GM12878 (cell line): ENCODE measurements around the gene FAM229A. TPM values are rescaled to one million over a fixed set of nuclear protein-coding genes. Genes with fewer than 3 reads are reported as not detected.

Experiments
- ATAC-seq: fragments of 200-7000 bp; cut with Tn5 transposase; 3 replicates; pipeline ENCODE4 v1.9.1; 2020; ENCODE audit warnings: mild to moderate bottlenecking, moderate library complexity
- BruUV-seq: library from RNA; stranded (reverse); fragments of 400-500 nt; replicated peaks from 2 replicates; lab custom pipeline; 2021; lab: Mats Ljungman, UMichigan
- CTCF ChIA-PET: fragments of 300-600 bp; sonication (Branson Sonifier 250); formaldehyde crosslinking; extraction: SDS; loops from one replicate; lab custom pipeline; 2021; ENCODE audit warnings: inconsistent platforms; lab: Yijun Ruan, JAX
- POLR2A ChIA-PET: fragments of 350-600 bp; formaldehyde crosslinking; extraction: SDS; loops from one replicate; lab custom pipeline; 2021; ENCODE audit warnings: inconsistent platforms; lab: Charles Lee
- RAD21 ChIA-PET: fragments of 300-600 bp; sonication (Branson Sonifier 250); formaldehyde crosslinking; loops from one replicate; lab custom pipeline; 2023; ENCODE audit warnings: antibody characterized with exemption; ENCODE audit not compliant: unreplicated experiment; lab: Charles Lee
- SMC1A ChIA-PET: fragments of 300-600 bp; sonication (Branson Sonifier 250); formaldehyde crosslinking; loops from one replicate; lab custom pipeline; 2023; ENCODE audit not compliant: unreplicated experiment, uncharacterized antibody; lab: Charles Lee
- DNase-seq: peaks from one replicate; pipeline ENCODE4 v3.0.0-alpha.2; 2011; ENCODE audit warnings: low read depth, low spot score
- FAIRE-seq: peaks from 3 replicates; lab custom pipeline; 2011; peaks lifted over from hg19 to GRCh38; lab: Jason Lieb, UNC
- H2AFZ ChIP-seq: 2 replicates; pipeline ENCODE4 v1.6.0; 2011; ENCODE audit warnings: low read depth, low read length, control low read depth; ENCODE audit not compliant: control insufficient read depth
- H3K27ac ChIP-seq: 2 replicates; pipeline ENCODE4 v1.5.1; 2011; ENCODE audit warnings: control low read depth; ENCODE audit not compliant: control insufficient read depth, insufficient read depth
- H3K27me3 ChIP-seq, 2 experiments: replicated peaks in 1 of 2; 2 replicates each; pipeline versions ENCODE4 v1.6.0 to v1.6.1; 2011; ENCODE audit warnings: low read length in 1 of 2; ENCODE audit not compliant: control insufficient read depth in 2 of 2, insufficient read depth in 2 of 2
- H3K36me3 ChIP-seq, 2 experiments: 2 replicates each; pipeline ENCODE4 v1.5.1; 2011; ENCODE audit warnings: low read length in 1 of 2; ENCODE audit not compliant: control insufficient read depth in 2 of 2, insufficient read depth in 2 of 2
- H3K4me1 ChIP-seq: 2 replicates; pipeline ENCODE4 v1.6.1; 2011; ENCODE audit warnings: mild to moderate bottlenecking, low read length, moderate library complexity, mixed read lengths; ENCODE audit not compliant: control insufficient read depth, insufficient read depth
- H3K4me2 ChIP-seq: 2 replicates; pipeline ENCODE4 v1.6.0; 2011; ENCODE audit warnings: control low read depth; ENCODE audit not compliant: control insufficient read depth, insufficient read depth
- H3K4me3 ChIP-seq: fragments of 200-600 bp; sonication (generic); 2 replicates; pipeline ENCODE4 v1.5.1; 2016
- H3K79me2 ChIP-seq: 2 replicates; pipeline ENCODE4 v1.6.0; 2011; ENCODE audit warnings: low read length; ENCODE audit not compliant: control insufficient read depth, insufficient read depth
- H3K9ac ChIP-seq: 2 replicates; pipeline ENCODE4 v1.8.0; 2011; ENCODE audit warnings: low read length, control low read depth, mixed read lengths; ENCODE audit not compliant: control insufficient read depth, insufficient read depth
- H3K9me3 ChIP-seq: replicated peaks from 3 replicates; pipeline ENCODE4 v1.5.1; 2011; ENCODE audit warnings: mild to moderate bottlenecking, low read length; ENCODE audit not compliant: control insufficient read depth, insufficient read depth
- H4K20me1 ChIP-seq: 2 replicates; pipeline ENCODE4 v1.6.0; 2011; ENCODE audit not compliant: control insufficient read depth, insufficient read depth
- ATF7 ChIP-seq: fragments of 450-650 bp; IDR thresholded peaks from 2 replicates; pipeline ENCODE4 v1.6.1; 2016; ENCODE audit warnings: low read depth, mild to moderate bottlenecking
- BHLHE40 ChIP-seq, 2 experiments: fragments of 450-650 bp in 1 of 2; IDR thresholded peaks; 2 replicates each; pipeline ENCODE4 v1.6.1; 2011 to 2017; ENCODE audit warnings: low read depth in 2 of 2, borderline replicate concordance in 1 of 2, improper control_type of control experiment in 1 of 2, low read length in 1 of 2, mild to moderate bottlenecking in 1 of 2
- CHD1 ChIP-seq: IDR thresholded peaks from 2 replicates; pipeline ENCODE4 v1.6.1; 2012; ENCODE audit warnings: low read depth, low read length, improper control_type of control experiment
- EED ChIP-seq: sonication (generic); IDR thresholded peaks from 2 replicates; pipeline ENCODE4 v1.6.1; 2016; ENCODE audit warnings: antibody characterized with exemption, low read depth
- HCFC1 ChIP-seq: fragments of 150-350 bp; IDR thresholded peaks from 2 replicates; pipeline ENCODE4 v1.6.1; 2014; ENCODE audit warnings: low read length
- HDGF ChIP-seq: fragments of 450-650 bp; IDR thresholded peaks from 2 replicates; pipeline ENCODE4 v1.6.1; 2016; ENCODE audit warnings: antibody characterized with exemption
- IKZF1 ChIP-seq: fragments of 450-650 bp; conservative IDR thresholded peaks from 2 replicates; pipeline ENCODE4 v1.6.1; 2017; ENCODE audit warnings: antibody characterized with exemption, mild to moderate bottlenecking
- IKZF2 ChIP-seq, 2 experiments: fragments of 450-650 bp; IDR thresholded peaks; 2 replicates each; pipeline ENCODE4 v1.6.1; 2017; ENCODE audit warnings: mild to moderate bottlenecking in 2 of 2, moderate library complexity in 2 of 2
- NR2F1 ChIP-seq: fragments of 450-650 bp; conservative IDR thresholded peaks from 2 replicates; pipeline ENCODE4 v1.6.1; 2017; ENCODE audit warnings: mild to moderate bottlenecking
- RAD51 ChIP-seq: fragments of 450-650 bp; IDR thresholded peaks from 2 replicates; pipeline ENCODE4 v1.6.1; 2016; ENCODE audit warnings: moderate library complexity, mild to moderate bottlenecking, inconsistent platforms
- STAT3 ChIP-seq: IDR thresholded peaks from 2 replicates; pipeline ENCODE4 v1.6.1; 2011; ENCODE audit warnings: low read depth, low read length, improper control_type of control experiment
- ZBTB33 ChIP-seq: fragments of 450-650 bp; IDR thresholded peaks from 2 replicates; pipeline ENCODE4 v1.6.1; 2017; ENCODE audit warnings: mild to moderate bottlenecking
- WGBS: methylation state at CpG from one replicate; pipeline ENCODE4 v1.1.6; 2016; ENCODE audit warnings: low lambda C conversion rate; ENCODE audit not compliant: insufficient replicate concordance, insufficient coverage; ENCODE audit errors: missing lambda C conversion rate; 5-methylcytosine and 5-hydroxymethylcytosine counted together
- in situ Hi-C: fragments of 300-500 bp; cut with MboI; formaldehyde crosslinking; loops from 9 replicates; pipeline ENCODE4 v1.14.3; 2018; ENCODE audit warnings: mixed read lengths
- intact Hi-C: fragments of 100-400 bp; cut with micrococcal nuclease; formaldehyde crosslinking; loops from one replicate; pipeline ENCODE4 v1.14.2; 2022; ENCODE audit not compliant: unreplicated experiment
- polyA plus RNA-seq, 11 experiments: library from polyadenylated mRNA; depleted of rRNA in 4 of 11; unstranded in 6 of 11; stranded (reverse) in 5 of 11; fragments of >200 nt; fragmentation: Nextera tagmentation in 4 of 11; fragmentation: Illumina TruSeq in 1 of 11; extraction: Ambion mirVana in 4 of 11; extraction: Trizol in 1 of 11; gene quantifications; 1 replicate in 1 of 11; 2 replicates in 10 of 11; pipeline versions ENCODE4 v1.2.1 to v1.2.3, GENCODE V29; 2011 to 2016; ENCODE audit warnings: inconsistent platforms in 2 of 11, missing spikeins in 2 of 11, low read depth in 1 of 11
- total RNA-seq, 4 experiments: library from RNA; depleted of rRNA in 3 of 4; stranded (reverse); fragments of >200 nt in 3 of 4; fragmentation: Illumina TruSeq in 1 of 4; extraction: Trizol in 1 of 4; gene quantifications; 2 replicates each; pipeline versions ENCODE4 v1.2.1 to v1.2.3, GENCODE V29; 2013 to 2021
- TF ChIP-seq, protein P1 (sequence below): IDR thresholded peaks from 2 replicates; pipeline ENCODE4 v1.6.1; 2012; ENCODE audit warnings: mild to moderate bottlenecking, low read depth, low read length
- TF ChIP-seq, protein P2 (sequence below): fragments of 450-650 bp; IDR thresholded peaks from 2 replicates; pipeline ENCODE4 v1.6.1; 2017; ENCODE audit warnings: low read depth, mild to moderate bottlenecking, moderate library complexity
- TF ChIP-seq, protein P3 (sequence below): fragments of 450-650 bp; IDR thresholded peaks from 2 replicates; pipeline ENCODE4 v1.6.1; 2016; ENCODE audit warnings: mild to moderate bottlenecking

Gene FAM229A
- total and polyA plus RNA-seq, 10 of the 15 experiments (the other 5 are each of a cell fraction or from before 2014, with no cell fraction given), result 0.02 to 5.3 (median 1.4) TPM; not detected in 1

DNA sequence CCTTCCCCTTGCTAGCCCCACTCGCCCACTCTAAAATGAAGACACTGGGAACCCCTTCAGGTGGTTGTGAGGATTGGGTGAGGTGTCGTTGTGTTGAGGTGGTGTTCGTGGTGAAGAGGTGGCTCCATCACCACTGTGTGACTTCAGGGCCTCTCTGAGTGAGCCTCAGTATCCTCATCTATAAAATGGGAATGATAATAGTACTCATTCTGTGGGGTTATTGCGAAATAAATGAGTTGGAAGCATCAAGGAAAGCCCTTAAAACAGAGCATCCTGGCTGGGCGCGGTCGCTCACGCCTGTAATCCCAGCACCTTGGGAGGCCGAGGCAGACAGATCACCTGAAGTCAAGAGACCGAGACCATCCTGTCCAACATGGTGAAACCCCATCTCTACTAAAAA is 19.6 kb downstream of the FAM229A start (continued):
- no peak for TF ChIP-seq NR2F1
- no peak for TF ChIP-seq RAD51
- no peak for TF ChIP-seq HCFC1
- no peak for TF ChIP-seq CHD1
- no peak for TF ChIP-seq STAT3
- TF ChIP-seq, protein P1, sequence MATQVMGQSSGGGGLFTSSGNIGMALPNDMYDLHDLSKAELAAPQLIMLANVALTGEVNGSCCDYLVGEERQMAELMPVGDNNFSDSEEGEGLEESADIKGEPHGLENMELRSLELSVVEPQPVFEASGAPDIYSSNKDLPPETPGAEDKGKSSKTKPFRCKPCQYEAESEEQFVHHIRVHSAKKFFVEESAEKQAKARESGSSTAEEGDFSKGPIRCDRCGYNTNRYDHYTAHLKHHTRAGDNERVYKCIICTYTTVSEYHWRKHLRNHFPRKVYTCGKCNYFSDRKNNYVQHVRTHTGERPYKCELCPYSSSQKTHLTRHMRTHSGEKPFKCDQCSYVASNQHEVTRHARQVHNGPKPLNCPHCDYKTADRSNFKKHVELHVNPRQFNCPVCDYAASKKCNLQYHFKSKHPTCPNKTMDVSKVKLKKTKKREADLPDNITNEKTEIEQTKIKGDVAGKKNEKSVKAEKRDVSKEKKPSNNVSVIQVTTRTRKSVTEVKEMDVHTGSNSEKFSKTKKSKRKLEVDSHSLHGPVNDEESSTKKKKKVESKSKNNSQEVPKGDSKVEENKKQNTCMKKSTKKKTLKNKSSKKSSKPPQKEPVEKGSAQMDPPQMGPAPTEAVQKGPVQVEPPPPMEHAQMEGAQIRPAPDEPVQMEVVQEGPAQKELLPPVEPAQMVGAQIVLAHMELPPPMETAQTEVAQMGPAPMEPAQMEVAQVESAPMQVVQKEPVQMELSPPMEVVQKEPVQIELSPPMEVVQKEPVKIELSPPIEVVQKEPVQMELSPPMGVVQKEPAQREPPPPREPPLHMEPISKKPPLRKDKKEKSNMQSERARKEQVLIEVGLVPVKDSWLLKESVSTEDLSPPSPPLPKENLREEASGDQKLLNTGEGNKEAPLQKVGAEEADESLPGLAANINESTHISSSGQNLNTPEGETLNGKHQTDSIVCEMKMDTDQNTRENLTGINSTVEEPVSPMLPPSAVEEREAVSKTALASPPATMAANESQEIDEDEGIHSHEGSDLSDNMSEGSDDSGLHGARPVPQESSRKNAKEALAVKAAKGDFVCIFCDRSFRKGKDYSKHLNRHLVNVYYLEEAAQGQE, result no peak
- TF ChIP-seq BHLHE40 (IDR thresholded peaks at IDR 0.05; ENCODE audit: borderline replicate concordance in 1 of 2, low read depth in 2 of 2, low read length in 1 of 2), result no peak

GRCh38 chr1:32341971-32342370 is 20.3 kb downstream of the FAM229A start:
- Histone ChIP-seq H4K20me1 (no peaks in the 10 kb centered on the region), H2AFZ (no peak overlapping the region), H3K27me3 (no peaks in the 10 kb centered on the region), H3K4me1 (peaks cover 48% of the 10 kb centered on the region), H3K9me3 (no peaks in the 10 kb centered on the region), H3K27ac (no peak overlapping the region), H3K9ac (no peak overlapping the region; the same call in 1 of the 2 replicates), H3K36me3 (no peaks in the 10 kb centered on the region), H3K4me2 (peak overlapping the region; percentile 21), H3K4me3 (no peak overlapping the region; the same call in 1 of the 2 replicates), H3K79me2 (no peaks in the 10 kb centered on the region; the same call in 1 of the 2 replicates)
- TF ChIP-seq EED (peak; percentile 31; the same call in 1 of the 2 replicates), ZBTB33 (no peak), HDGF (no peak), ATF7 (0 out of 2 replicates have a peak, but pooled peaks have one; percentile 27), IKZF2 (IDR thresholded peaks at IDR 0.05) (peak in 1 of 2 experiments; percentile 52; a peak in 2 of 4 replicates), IKZF1 (peak; percentile 67)
- TF ChIP-seq, protein P2, sequence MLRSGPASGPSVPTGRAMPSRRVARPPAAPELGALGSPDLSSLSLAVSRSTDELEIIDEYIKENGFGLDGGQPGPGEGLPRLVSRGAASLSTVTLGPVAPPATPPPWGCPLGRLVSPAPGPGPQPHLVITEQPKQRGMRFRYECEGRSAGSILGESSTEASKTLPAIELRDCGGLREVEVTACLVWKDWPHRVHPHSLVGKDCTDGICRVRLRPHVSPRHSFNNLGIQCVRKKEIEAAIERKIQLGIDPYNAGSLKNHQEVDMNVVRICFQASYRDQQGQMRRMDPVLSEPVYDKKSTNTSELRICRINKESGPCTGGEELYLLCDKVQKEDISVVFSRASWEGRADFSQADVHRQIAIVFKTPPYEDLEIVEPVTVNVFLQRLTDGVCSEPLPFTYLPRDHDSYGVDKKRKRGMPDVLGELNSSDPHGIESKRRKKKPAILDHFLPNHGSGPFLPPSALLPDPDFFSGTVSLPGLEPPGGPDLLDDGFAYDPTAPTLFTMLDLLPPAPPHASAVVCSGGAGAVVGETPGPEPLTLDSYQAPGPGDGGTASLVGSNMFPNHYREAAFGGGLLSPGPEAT, result peak; percentile 54; the same call in 1 of the 2 replicates
- TF ChIP-seq, protein P3, sequence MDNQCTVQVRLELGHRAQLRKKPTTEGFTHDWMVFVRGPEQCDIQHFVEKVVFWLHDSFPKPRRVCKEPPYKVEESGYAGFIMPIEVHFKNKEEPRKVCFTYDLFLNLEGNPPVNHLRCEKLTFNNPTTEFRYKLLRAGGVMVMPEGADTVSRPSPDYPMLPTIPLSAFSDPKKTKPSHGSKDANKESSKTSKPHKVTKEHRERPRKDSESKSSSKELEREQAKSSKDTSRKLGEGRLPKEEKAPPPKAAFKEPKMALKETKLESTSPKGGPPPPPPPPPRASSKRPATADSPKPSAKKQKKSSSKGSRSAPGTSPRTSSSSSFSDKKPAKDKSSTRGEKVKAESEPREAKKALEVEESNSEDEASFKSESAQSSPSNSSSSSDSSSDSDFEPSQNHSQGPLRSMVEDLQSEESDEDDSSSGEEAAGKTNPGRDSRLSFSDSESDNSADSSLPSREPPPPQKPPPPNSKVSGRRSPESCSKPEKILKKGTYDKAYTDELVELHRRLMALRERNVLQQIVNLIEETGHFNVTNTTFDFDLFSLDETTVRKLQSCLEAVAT, result peak; percentile 86; the same call in 1 of the 2 replicates
- ChIA-PET POLR2A (interaction anchor here (1.2 to 1.5 kb wide), 2 partner anchors 13 to 83 kb away, joined by 3 read pairs; no protein-coding TSS in a partner anchor), RAD21 (interaction anchor here (1.3 kb wide), 1 partner anchor 11 kb away, joined by 3 read pairs; no protein-coding TSS in a partner anchor), CTCF (interaction anchor here (0.9 to 1.5 kb wide), 4 partner anchors 9 to 179 kb away, joined by 3 read pairs; no protein-coding TSS in a partner anchor), SMC1A (interaction anchor here (1.0 to 1.2 kb wide), 2 partner anchors 9 to 22 kb away, joined by 3 read pairs; no protein-coding TSS in a partner anchor)
- no peak for FAIRE-seq
- in situ Hi-C loops, result no loop called here
- WGBS, result 54% methylated on average over 5 of the region's 5 CpGs
- no peak for ATAC-seq
- no TSS peak for BruUV-seq
- intact Hi-C loops, result no loop called here
- no peak for DNase-seq
